CD14-positive monocyte (primary cell): Measurements from ENCODE around the gene NOP53. TPM values are rescaled to one million over a fixed set of nuclear protein-coding genes. Genes with fewer than 3 reads are reported as not detected.

Source experiments
- DNase-seq, 3 donors: peaks; one replicate each; pipeline ENCODE4 v3.0.0-alpha.2; 2011 to 2022
- H2AFZ ChIP-seq: 2 replicates; pipeline ENCODE4 v1.6.0; 2012; ENCODE audit warnings: mild to moderate bottlenecking, low read depth, low read length, inconsistent platforms; ENCODE audit not compliant: insufficient read depth, poor library complexity, severe bottlenecking
- H3K27ac ChIP-seq, 2 donors: 1 replicate in 1 of 2; 2 replicates in 1 of 2; pipeline ENCODE4 v1.5.1; 2012 to 2013; ENCODE audit warnings: low read length in 2 of 2, control low read depth in 1 of 2, inconsistent platforms in 1 of 2, low read depth in 1 of 2, mild to moderate bottlenecking in 1 of 2
- H3K27me3 ChIP-seq, 2 donors: one replicate each; pipeline versions ENCODE4 v1.6.0 to v1.6.1; 2011 to 2013; ENCODE audit warnings: low read length in 2 of 2; ENCODE audit not compliant: control insufficient read depth in 2 of 2, insufficient read depth in 2 of 2
- H3K36me3 ChIP-seq, 2 donors: replicated peaks in 1 of 2; 1 replicate in 1 of 2; 2 replicates in 1 of 2; pipeline versions ENCODE4 v1.5.1 to v1.6.1; 2012 to 2013; ENCODE audit warnings: low read length in 2 of 2, control low read depth in 1 of 2, inconsistent platforms in 1 of 2, mild to moderate bottlenecking in 1 of 2; ENCODE audit not compliant: insufficient read depth in 2 of 2, control insufficient read depth in 1 of 2
- H3K4me1 ChIP-seq, 2 donors: 1 replicate in 1 of 2; 2 replicates in 1 of 2; pipeline versions ENCODE4 v1.5.1 to v1.6.1; 2012 to 2013; ENCODE audit warnings: low read length in 2 of 2, control low read depth in 1 of 2, inconsistent platforms in 1 of 2, mild to moderate bottlenecking in 1 of 2, moderate library complexity in 1 of 2; ENCODE audit not compliant: insufficient read depth in 2 of 2, control insufficient read depth in 1 of 2
- H3K4me2 ChIP-seq: replicated peaks from 2 replicates; pipeline ENCODE3; 2012; ENCODE audit warnings: low read length, moderate library complexity, mild to moderate bottlenecking; ENCODE audit not compliant: poor library complexity, severe bottlenecking; ENCODE audit errors: extremely low read depth
- H3K4me3 ChIP-seq, 3 experiments: fragments of 200-600 bp in 1 of 3; sonication (generic) in 1 of 3; replicated peaks in 1 of 3; 1 replicate in 2 of 3; 2 replicates in 1 of 3; pipeline ENCODE4 v1.5.1; 2011 to 2013; ENCODE audit warnings: low read length in 3 of 3, mild to moderate bottlenecking in 3 of 3, control low read depth in 2 of 3, low read depth in 2 of 3, inconsistent platforms in 1 of 3, moderate library complexity in 1 of 3
- H3K79me2 ChIP-seq: 2 replicates; pipeline ENCODE4 v1.6.0; 2012; ENCODE audit warnings: mild to moderate bottlenecking, control low read depth, inconsistent platforms, low read length, moderate library complexity; ENCODE audit not compliant: insufficient read depth
- H3K9ac ChIP-seq: 2 replicates; pipeline ENCODE4 v1.6.0; 2017; ENCODE audit warnings: low read length, mild to moderate bottlenecking; ENCODE audit not compliant: insufficient read depth, poor library complexity, severe bottlenecking
- H3K9me3 ChIP-seq, 2 donors: replicated peaks in 1 of 2; 1 replicate in 1 of 2; 2 replicates in 1 of 2; pipeline versions ENCODE4 v1.5.1 to v1.6.1; 2012 to 2013; ENCODE audit warnings: low read length in 2 of 2, control low read depth in 1 of 2; ENCODE audit not compliant: control insufficient read depth in 1 of 2, insufficient read depth in 1 of 2
- H4K20me1 ChIP-seq: 2 replicates; pipeline ENCODE4 v1.6.0; 2012; ENCODE audit warnings: mild to moderate bottlenecking, low read length, control low read depth, moderate library complexity; ENCODE audit not compliant: insufficient read depth
- H3K27ac Mint-ChIP-seq, 7 donors: one replicate each; pipeline ENCODE4 v1.8.0; 2020; ENCODE audit warnings: mild to moderate bottlenecking in 7 of 7, mixed read lengths in 7 of 7, moderate library complexity in 6 of 7, inconsistent platforms in 2 of 7
- H3K27me3 Mint-ChIP-seq, 3 donors: one replicate each; pipeline ENCODE4 v1.8.0; 2021 to 2022; ENCODE audit warnings: low read depth in 3 of 3, mild to moderate bottlenecking in 3 of 3, mixed read lengths in 3 of 3, moderate library complexity in 3 of 3, inconsistent platforms in 1 of 3
- H3K36me3 Mint-ChIP-seq, 2 donors: one replicate each; pipeline ENCODE4 v1.8.0; 2020; ENCODE audit warnings: mixed read lengths in 2 of 2, inconsistent platforms in 1 of 2, mild to moderate bottlenecking in 1 of 2
- H3K4me1 Mint-ChIP-seq: one replicate; pipeline ENCODE4 v1.8.0; 2020; ENCODE audit warnings: mild to moderate bottlenecking, mixed read lengths
- H3K4me3 Mint-ChIP-seq, 2 donors: one replicate each; pipeline ENCODE4 v1.8.0; 2020; ENCODE audit warnings: mild to moderate bottlenecking in 2 of 2, mixed read lengths in 2 of 2, moderate library complexity in 1 of 2
- H3K9me3 Mint-ChIP-seq, 7 donors: one replicate each; pipeline ENCODE4 v1.8.0; 2020 to 2022; ENCODE audit warnings: mixed read lengths in 7 of 7, mild to moderate bottlenecking in 6 of 7, moderate library complexity in 6 of 7, inconsistent platforms in 2 of 7
- WGBS: methylation state at CpG from one replicate; pipeline ENCODE4 v1.1.5; 2013; ENCODE audit warnings: missing lambda C conversion rate; ENCODE audit not compliant: insufficient coverage; 5-methylcytosine and 5-hydroxymethylcytosine counted together
- intact Hi-C, 2 donors: fragments of 100-400 bp; cut with micrococcal nuclease; formaldehyde crosslinking; loops; one replicate each; pipeline versions ENCODE4 v1.15.0 to v1.15.1; 2023
- polyA plus RNA-seq, 3 donors: library from polyadenylated mRNA; depleted of rRNA in 1 of 3; unstranded in 2 of 3; stranded (reverse) in 1 of 3; fragments of 300-500 nt in 2 of 3; fragments of >200 nt in 1 of 3; fragmentation: Illumina TruSeq in 2 of 3; gene quantifications; 1 replicate in 2 of 3; 2 replicates in 1 of 3; pipeline ENCODE4 v1.2.3, GENCODE V29; 2012 to 2021
- TF ChIP-seq, protein P1 (sequence below): fragments of 200-600 bp; IDR thresholded peaks from one replicate; pipeline ENCODE4 v1.8.0; 2022; ENCODE audit warnings: antibody characterized with exemption, mild to moderate bottlenecking

The NOP53 gene
- polyA plus RNA-seq, 3 donors, result 47.5 to 193 (median 70.4) TPM

DNA sequence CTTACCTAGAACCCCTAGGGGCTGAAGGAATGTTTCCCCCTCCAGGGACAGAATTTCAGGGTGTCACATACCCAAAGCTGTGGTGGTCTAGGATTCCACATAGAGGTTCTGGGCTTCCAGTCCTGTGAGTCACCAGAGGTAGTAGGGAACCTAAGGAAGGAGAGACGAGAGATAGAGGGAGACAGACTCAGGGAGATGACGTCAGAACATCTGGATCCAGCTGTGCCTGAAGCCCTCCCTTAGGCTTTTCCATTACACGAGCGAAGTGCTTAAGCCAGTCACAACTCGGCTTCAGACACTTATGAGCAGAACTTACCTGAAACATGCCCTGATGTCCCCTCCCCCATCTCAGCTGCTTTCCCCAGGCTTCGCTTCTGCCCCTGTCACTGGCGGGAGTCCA, 21.3 kb downstream of the NOP53 start:
- no peak overlapping the region for H2AFZ ChIP-seq
- H3K36me3 ChIP-seq, result no peaks in the 10 kb centered on the region
- H4K20me1 ChIP-seq, result no peaks in the 10 kb centered on the region
- Mint-ChIP-seq H3K27me3 (peaks cover 0 to 2% (median 1%) of the 10 kb centered on the region in 3 donors), H3K4me3 (no peak overlapping the region), H3K27ac (peak overlapping the region in 1 of 7 donors; percentile 23), H3K4me1 (no peaks in the 10 kb centered on the region), H3K36me3 (no peaks in the 10 kb centered on the region), H3K9me3 (no peaks in the 10 kb centered on the region)
- intact Hi-C loops, result no loop called here
- WGBS, result 90% methylated on average over 7 of the region's 7 CpGs
- H3K27me3 ChIP-seq, result no peaks in the 10 kb centered on the region
- H3K9ac ChIP-seq, result no peak overlapping the region
- no peaks in the 10 kb centered on the region for H3K4me1 ChIP-seq
- H3K27ac ChIP-seq, result no peak overlapping the region
- TF ChIP-seq, protein P1, sequence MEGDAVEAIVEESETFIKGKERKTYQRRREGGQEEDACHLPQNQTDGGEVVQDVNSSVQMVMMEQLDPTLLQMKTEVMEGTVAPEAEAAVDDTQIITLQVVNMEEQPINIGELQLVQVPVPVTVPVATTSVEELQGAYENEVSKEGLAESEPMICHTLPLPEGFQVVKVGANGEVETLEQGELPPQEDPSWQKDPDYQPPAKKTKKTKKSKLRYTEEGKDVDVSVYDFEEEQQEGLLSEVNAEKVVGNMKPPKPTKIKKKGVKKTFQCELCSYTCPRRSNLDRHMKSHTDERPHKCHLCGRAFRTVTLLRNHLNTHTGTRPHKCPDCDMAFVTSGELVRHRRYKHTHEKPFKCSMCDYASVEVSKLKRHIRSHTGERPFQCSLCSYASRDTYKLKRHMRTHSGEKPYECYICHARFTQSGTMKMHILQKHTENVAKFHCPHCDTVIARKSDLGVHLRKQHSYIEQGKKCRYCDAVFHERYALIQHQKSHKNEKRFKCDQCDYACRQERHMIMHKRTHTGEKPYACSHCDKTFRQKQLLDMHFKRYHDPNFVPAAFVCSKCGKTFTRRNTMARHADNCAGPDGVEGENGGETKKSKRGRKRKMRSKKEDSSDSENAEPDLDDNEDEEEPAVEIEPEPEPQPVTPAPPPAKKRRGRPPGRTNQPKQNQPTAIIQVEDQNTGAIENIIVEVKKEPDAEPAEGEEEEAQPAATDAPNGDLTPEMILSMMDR, result no peak
- no peaks in the 10 kb centered on the region for H3K79me2 ChIP-seq
- H3K9me3 ChIP-seq, result no peaks in the 10 kb centered on the region
- H3K4me3 ChIP-seq, result no peak overlapping the region
- no peak overlapping the region for H3K4me2 ChIP-seq
- DNase-seq, result no peak

DNA sequence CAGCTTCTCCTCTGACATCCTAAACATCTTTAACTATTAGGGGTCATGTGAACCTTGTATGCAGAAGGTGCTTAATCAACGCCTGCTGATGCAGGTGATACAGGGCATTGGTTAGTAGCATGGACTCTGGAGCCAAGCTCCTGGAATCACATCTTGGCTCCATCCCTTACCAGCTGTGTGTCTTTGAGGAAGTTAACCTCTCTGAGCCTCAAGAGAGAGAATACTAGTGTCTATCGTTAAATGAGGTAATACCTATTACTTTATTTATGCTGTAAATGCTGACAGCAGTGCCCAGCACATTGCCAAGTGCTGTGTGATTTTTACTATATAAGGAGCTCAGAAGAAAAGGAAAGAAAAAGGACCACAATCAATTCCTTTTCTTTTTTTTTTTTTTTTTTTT, 22.0 kb downstream of the NOP53 start:
- Histone ChIP-seq H3K4me2 (no peak overlapping the region), H3K79me2 (no peaks in the 10 kb centered on the region), H3K9ac (no peak overlapping the region), H2AFZ (no peak overlapping the region), H3K36me3 (no peaks in the 10 kb centered on the region), H3K4me1 (no peaks in the 10 kb centered on the region), H3K27me3 (no peaks in the 10 kb centered on the region), H4K20me1 (no peaks in the 10 kb centered on the region), H3K4me3 (no peak overlapping the region), H3K9me3 (no peaks in the 10 kb centered on the region), H3K27ac (no peak overlapping the region)
- no peaks in the 10 kb centered on the region for H3K9me3 Mint-ChIP-seq
- no peak overlapping the region for H3K4me3 Mint-ChIP-seq
- H3K4me1 Mint-ChIP-seq, result no peaks in the 10 kb centered on the region
- no peaks in the 10 kb centered on the region for H3K36me3 Mint-ChIP-seq
- intact Hi-C loops, result no loop called here
- H3K27me3 Mint-ChIP-seq, result peaks cover 2 to 3% (median 2%) of the 10 kb centered on the region in 3 donors
- WGBS, result no CpG with 5 or more reads among the region's 2 CpGs
- H3K27ac Mint-ChIP-seq, result no peak overlapping the region
- TF ChIP-seq, protein P1, result no peak
- DNase-seq, result no peak
